SW480 (cell line): ENCODE data around the gene CFAP92.
"Not testable (repeated sequence)": the region's sequence is repeated elsewhere in the genome, so short reads cannot be mapped to it uniquely, and the experiment has no call there.

ENCODE experiments used
- DNase-seq: peaks from one replicate; pipeline ENCODE4 v3.0.0-alpha.2; 2016; ENCODE audit warnings: low spot score

Gene CFAP92

DNA sequence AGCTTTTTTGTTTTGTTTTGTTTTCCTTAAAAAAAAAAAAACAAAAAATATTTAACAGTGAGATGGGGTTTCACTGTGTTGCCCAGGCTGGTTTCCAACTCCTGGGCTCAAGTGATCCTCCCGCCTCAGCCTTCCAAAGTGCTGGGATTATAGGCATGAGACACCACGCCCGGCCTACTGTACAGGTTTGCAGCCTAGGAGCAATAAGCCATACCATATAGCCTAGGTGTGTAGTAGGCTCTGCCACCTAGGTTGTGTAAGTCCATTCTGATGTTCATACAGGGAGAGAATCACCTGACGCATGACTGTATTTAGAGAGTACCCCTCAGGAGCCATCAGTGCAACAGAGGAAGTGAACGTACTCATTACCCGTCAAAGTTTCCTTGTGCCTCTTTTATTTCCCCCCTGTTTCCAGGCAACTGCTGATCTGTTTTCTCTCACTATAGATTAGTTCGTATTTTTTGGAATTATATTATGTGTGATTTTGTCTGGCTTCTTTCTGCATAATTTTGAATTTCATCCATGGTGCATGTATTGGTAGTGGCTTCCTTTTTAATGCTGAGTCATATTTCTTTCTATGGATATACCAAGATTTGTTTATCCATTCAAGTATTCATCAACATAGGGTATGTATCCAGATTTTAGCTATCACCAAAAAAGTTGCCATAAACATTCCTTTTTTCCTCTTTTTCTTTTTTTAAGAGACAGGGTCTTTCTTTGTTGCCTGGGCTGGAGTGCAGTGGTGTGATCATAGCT, 104.6 kb downstream of the CFAP92 start:
- DNase-seq = no peak

DNA sequence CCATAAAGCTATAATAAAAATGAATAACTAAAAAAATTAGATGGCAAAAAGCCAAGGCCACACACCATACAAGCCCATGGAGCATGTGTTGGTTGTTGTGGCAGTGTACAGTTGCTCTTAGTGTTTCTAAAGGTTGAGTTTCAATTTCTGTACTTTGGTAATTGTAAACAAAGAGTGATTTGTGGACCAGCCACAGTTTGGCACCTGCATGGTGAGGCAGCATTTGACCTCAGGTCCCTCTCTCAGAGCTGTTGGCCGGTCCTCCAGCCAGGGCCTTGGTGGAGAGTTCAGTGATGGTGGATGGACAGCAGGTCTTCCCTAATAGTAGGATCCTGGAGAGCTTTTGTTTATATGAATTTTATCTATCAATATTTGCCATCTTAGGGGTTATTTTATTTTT, 108.9 kb downstream of the CFAP92 start:
- no peak for DNase-seq

DNA sequence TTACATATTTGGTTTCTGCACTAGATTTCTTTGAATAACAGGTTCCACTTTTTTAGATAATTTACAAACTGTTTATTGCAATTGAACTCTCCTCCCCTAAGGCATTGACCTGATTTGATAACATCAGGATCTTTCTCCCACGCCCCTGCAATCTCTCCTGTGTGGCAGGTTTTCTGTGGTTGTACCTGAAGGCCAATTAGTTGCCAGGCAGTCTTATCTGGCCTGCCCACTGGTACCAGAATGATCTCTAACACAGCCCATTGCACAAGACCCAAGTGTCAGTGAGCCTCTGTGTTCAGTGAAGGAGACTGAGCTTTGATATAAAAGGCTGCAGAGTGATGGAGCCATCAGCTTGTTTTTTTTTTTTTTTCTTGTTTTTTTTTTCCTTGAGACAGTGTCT, 111.2 kb downstream of the CFAP92 start:
- no peak for DNase-seq

DNA sequence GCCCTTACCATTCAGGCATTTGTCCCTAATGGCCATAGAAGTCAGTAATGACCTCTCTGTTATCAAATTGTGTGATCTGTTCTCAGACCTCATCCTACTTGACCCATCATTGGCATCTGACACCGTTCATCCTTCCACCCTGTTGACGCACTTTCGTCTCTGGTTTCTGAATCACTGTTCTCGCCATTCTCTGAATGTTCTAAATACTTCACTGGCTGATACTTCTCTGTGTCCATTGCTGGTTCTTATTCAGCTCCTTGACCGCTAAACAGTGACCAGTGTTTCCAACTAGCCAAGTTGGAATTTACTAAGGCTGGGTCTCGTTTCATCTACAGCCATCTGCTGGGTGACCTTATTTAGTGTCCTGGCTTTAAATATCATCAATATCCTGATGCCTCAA, 112.3 kb downstream of the CFAP92 start:
- no peak for DNase-seq

DNA sequence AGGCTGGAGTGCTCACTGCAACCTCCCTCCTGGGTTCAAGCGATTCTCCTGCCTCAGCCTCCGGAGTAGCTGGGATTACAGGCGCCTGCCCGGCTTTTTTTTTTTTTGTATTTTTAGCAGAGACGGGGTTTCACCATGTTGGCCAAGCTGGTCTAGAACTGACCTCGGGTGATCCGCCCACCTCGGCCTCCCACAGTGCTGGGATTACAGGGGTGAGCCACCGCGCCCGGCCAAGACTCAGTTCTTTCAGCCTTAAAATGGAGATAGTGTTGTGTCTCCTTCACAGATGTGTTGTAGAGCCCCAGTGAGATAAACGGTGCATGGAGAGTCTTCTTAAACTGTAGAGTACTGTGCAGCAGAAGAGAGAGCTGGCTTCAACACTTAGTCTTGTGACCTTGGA, 113.4 kb downstream of the CFAP92 start:
- not testable (repeated sequence) for DNase-seq

DNA sequence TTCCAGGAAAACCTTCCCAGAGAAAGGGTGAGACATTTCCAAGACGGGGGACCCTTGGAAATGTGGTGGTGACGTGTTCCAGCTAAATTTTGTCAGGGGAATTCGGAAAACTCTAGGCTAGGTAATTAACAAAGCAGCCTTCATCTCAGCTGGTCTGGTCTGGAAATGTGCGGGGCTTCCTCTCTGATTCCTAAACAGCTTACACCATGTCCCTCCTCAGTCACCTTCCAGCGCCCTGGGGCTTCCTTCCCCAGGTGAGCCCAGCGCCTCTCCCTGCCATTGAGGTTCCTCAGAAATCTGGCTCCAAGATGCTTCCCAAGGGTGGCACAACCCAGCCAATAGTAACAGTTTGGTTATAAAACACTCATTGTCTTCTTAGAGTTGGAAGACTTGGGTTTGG, 113.9 kb downstream of the CFAP92 start:
- no peak for DNase-seq

DNA sequence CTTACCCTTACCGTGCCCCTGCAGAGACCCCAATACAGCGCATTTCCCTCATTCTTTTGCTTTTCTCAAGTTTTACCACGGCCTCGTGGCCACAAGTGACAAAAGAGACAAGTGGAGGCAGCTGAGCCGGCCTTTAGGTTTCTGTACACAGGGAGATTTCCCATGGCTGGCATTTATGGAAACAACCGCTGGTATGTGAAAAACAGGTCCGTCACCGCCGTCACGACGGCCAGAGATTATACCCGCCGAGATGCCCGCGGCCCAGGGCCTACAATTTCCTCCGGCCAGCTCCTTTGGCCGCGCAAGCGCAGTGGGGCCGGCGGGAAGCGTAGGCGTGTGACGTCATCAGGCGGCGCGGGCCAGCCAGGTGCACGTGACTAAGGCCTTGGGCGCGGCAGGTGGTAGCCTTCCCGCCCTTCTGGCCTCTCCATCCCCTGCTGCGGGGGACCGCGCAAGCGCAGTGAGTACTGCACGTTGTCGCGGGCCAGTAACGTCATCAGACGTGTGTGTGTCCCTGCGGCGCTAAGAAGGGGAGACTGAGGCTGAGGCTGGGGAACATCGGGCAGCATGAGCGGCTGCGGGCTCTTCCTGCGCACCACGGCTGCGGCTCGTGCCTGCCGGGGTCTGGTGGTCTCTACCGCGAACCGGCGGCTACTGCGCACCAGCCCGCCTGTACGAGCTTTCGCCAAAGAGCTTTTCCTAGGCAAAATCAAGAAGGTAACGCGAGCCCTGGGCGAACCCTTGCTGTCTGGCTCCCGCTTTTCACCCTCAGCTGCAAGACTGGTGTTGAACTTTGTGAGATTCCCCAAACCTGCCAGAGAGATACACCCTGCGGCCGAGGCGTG, 114.5 kb downstream of the CFAP92 start, which contains the start of gene ACAD9:
TSS of gene ACAD9 (plus strand) at position 496 of the 845 bp plus-strand sequence. CDS start at position 568, 72 bp downstream.
- peak; percentile 96 for DNase-seq

DNA sequence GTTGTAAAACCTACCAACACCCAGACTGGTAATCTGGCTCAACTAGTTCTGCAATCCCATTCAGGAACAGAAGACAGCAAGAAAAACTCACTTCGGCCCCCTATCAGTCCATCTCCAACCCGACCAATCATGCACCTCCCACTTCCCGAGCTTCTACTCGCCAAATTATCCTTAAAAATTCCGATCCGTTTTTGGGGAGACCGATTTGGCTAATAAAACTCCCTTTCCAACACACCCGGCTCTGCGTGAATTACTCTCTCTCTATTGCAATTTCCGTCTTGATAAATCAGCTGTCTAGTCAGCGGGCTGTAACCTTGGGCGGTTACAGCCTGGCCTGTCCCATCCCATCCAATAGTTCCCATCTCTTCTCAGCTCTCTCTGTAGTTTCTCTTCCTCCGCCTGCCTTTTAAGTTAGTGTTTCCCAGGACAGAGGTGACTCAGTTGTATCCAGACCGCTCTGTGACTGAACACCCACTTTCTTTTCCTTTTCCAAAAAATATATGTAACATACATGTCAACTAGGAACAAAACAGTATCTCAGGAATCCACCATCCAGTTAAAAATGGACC, 115.2 kb downstream of the CFAP92 start:
- peak; percentile 79 for DNase-seq

DNA sequence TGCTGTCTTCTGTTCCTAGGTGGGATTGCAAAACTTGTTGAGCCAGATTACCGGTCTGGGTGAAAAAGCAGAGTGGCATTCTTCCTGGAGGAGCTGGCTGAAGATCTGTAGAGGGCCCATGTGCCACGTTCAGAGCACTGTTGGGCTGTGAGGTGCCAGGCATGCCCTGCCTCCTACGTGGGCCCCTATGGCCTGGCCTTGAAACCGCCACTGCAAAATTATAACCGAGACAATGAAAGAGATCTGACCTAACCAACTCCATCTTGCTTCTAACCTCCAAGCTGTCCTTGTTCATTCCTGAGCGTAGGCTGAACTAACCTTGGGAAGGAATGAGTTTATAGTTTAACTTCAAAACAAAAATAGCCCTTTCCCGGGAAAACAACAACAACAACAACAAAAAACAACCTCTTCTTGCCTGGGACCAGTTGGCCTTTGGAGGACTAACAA, 115.8 kb downstream of the CFAP92 start:
- DNase-seq = no peak

DNA sequence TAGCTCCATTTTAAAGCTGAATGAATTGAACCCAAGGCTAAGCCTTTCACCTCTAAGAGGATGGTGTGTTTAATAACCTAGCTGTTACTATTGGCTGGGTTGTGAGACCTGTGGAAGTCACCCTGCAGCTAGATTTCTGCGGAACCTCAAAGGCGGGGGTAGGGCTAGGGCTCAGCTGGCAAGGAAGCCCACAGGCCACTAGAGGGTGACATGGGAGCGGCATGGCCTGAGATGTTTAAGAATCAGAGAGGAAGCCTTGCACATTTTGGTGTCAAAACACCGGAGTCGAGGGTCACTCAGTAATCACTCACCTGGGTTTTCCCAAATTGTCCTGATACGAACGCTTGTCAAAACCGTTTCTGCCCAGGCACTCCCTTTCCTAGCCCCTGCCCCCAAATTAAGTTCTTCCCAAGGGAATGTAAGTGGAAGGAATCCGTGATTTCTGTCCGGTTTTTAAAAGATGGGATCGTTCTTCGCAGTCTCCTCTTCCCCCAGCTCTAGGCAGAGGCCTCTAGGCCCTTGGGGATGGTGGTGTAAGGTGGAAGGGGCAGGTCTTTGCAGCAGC, 118.2 kb downstream of the CFAP92 start:
- DNase-seq = no peak

DNA sequence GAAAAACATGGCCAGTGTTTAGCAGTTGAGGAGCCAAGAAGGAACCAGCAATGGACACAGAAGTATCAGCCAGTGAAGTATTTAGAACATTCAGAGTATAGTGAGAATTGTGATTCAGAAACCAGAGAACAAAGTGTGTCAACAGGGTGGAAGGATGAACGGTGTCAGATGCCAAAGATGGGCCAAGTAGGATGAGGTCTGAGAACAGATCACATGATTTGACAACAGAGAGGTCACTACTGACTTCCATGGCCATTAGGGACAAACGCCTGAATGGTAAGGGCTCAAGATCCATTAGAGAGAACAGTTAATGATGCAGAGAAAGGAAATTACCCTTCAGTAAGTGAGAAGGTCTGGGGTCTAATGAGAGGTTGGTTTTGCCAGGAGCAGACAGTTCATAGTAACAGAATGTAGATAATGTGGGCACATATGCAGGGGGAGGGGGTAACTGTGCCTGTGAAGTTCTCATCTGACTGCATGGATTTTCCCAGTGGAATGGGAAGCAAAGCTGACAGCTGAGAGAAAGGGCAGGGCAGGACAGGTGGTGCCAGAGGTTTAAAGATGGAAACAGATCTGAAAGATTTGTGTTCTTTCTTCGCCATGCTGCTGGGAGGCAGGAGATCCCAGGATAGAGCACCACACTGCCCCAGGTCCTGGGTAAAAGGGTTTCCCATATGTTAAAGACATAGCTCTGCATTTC, 119.2 kb downstream of the CFAP92 start:
- DNase-seq = no peak

DNA sequence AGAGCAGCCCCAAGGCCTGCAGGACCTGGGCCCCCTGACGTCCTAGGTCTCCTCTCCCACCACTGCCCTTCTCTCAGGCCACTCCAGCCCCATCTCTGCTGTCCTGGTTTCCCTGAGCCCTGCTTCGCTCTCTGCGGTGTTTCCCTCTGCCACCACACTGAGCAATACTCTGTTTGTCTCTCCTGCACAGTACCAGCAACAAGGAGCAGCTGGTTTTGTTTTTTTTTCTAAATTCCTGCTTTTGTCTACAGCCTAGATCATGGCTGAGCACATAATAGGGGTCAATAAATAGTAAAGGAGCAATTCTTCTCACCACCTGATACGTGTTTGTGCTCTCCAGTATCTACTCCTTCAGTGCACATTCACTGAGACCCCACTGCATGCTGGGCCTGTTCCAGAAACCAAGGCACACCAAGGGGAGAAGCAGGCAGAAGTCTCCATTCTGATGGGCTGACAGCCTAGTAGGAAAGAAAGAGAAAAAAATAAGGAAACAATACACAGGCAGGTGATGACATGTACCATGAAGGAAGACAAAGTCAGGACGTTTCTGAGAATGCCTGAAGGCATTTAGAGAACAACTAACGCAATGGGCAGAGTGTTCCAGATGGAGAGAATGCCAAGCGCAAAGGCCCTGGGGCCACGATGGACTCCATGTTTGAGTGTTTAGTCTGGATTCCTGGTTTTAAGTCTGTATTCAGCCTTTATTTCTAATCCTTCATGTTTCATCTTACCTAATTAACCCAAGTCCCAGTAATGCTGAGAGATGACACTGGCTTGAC, 120.4 kb downstream of the CFAP92 start:
- DNase-seq = no peak

DNA sequence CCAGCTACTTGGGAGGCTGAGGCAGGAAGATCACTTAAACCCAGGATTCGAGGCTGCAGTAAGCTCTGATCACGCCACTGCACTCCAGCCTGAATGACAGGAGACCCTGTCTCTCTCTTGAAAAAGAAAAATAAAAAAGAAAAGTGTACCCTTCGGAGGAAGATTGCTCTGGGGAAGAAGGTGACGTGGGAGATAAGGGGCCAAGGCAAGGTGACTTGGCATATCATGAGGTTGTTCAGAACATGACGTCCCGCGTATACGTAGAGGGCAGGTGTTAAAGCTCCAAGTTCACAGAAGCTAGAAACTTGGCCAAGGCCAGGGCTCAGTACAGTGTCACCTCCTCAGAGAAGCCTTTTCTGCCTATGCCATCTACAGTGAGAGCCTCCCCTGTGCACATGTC, 121.1 kb downstream of the CFAP92 start:
- DNase-seq = no peak

DNA sequence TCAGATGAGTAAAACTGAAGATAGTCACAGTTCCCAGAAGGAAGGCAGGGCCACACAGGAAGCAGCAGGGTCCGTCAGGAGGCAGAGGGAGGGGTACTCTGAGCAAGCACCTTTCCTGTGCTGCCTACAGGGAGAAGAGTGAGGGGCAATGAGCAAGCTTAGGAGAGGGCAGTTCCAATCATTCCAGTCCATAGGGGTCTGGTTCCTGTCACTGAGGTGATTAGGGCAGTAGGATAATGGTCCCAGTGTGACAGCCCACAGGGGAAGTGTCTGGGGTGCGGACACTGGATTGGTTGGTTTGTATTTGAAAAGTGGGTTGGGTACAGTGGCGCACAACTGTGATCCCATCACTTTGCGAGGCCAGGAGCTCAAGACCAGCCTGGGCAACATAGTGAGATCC, 121.6 kb downstream of the CFAP92 start:
- DNase-seq = no peak

DNA sequence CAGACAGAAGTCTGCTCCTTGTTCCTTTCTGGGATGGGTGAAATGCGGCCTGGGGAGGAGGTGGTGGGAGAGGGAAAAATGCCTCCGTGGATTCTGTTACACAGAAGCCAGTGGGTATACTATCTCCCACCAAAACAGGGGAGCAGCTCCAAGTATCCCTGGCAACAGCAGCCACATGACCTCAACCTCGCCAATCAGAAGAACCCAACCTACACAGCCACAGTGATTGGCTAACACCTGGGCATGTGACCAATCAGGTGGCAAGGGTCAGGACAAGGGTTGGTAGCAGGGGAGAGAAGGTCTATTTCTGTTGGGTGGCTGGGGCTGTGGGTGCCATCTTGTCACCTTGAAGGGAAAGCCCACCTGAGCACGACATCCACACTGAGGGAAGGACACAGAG, 123.5 kb downstream of the CFAP92 start:
- DNase-seq = no peak

DNA sequence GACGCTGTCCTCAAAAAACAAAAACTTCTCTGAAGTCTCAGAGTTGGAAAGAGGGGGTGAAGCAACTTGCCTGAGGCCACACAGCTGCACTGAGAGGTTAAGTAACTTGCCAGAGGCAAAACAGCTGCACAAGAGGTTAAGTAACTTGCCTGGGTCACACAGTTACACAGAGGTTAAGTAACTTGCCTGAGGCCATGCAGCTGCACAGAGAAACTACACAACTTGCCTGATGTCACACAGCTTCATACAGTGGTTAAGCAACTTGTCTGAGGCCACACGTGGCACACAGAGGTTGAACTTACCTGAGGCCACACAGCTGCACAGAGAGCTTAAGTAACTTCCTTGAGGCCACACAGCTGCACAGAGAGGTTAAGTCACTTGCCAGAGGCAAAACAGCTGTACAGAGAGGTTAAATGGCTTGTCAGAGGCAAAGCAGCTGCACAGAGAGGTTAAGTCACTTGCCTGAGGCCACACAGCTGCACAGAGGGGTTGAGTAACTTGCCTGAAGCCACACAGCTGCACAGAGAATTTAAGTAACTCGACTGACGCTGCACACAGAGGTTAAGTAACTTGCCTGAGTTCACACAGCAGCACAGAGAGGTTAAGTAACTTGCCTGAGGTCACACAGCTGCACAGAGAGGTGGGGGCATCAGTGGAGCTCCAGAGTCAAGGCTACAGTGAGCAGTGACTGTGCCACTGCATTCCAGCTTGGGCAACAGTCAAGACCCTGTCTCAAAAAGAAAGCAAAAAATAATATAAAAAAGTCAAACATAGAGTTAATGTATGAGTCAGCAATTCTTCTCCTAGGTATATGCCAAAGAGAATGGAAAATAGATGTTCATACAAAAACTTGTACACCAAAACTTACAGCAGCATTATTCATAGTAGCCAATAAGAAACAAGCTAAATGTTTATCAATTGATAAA, 126.4 kb downstream of the CFAP92 start:
- no peak for DNase-seq

DNA sequence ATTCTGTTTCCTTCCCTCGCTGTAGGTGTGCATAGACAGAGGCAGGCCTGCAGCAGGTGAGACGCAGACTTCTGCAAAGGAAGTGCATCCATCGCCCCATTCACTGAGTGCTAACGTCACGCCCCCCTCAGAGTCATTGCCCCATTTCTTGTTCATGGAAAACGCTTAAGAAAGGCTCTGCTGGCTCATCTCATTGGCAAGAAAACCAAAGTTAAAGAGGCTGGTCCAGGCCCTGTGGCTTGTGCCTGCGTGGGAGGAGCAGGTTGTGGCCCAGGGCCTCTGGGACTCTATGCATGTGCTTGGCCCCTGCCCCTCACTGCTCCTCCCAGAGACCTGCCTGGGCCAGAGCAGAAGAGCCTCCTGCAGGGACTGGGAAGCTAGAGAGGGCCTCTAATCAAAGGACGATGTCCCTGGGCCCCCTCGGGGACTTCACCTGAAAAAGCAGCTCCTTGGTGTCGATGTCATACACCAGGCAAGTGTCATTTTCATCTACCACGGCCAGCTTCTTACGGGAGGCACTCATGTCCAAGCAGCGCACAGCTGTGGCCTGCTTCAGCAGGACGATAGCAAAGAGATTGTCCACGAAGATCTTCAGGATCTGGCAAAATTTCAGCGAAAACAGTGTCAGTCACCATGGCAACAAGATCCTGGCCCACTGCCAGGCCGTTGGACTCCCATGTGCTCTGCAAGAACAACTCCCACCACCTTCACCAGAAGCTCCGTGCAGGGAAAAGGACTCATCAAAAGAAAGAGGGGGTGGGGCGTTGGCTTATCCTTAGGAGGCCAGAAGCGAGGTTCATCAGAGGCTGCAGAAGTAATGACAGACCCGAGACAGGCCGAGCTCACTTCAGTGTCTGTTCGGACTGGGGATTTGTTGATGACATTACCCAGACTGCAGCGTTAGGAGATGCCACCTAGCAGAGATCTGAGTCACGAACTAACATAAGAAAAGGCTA, 128.7 kb downstream of the CFAP92 start:
- DNase-seq = not testable (repeated sequence)

DNA sequence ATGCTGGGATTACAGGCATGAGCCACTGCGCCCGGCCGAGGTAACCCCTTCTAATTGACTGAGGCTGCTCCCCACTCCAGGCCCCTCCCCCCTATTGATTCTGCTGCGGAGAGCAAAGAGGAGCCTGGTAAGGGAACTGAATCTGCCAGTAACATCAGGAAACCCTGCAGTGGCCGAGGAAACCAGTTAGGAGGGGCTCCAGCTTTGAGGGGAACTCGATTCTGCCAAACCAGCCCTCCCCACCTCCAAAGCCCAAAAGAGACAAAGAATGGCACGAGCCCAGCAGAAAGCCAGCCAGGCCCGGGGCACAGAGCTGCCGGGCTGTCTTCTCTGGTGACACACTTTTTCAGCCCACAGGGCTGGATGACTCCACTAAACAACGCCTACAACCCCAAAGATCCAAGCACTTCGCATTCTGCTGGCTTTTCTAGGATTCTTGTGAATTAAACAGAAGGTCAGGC, 129.5 kb downstream of the CFAP92 start:
- DNase-seq = no peak

DNA sequence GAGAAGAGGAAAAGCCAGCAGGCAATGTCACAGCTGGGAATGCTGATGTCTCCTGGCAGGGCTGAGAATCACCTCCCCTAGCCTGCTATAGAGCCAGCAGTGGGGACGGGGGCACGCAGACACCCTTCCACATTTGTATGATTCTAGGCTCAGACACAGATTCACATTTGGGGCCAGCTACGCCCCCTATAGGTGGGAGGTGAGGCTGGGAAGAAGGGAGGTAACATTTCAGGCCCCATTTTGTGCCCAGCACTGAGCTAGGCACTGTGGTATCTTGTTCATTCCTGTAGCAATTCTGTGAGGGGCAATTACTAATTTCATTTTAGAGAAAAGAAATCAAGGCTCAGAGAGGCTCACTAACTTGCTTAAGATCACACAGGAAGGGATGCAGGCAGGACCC, 130.3 kb downstream of the CFAP92 start:
- DNase-seq = no peak
